T-helper 17 cell (primary cell): ENCODE results near the gene ADAMTS18. TPM values are rescaled to one million over a fixed set of nuclear protein-coding genes. Genes with fewer than 3 reads are reported as not detected.

Experiments used
- ATAC-seq: fragments of 150-1000 bp; cut with Tn5 transposase; 2 replicates; pipeline ENCODE4 v1.10.0; 2021; ENCODE audit warnings: mild to moderate bottlenecking, moderate library complexity
- DNase-seq, 3 donors: peaks; one replicate each; pipeline versions ENCODE4 v3.0.0 to v3.0.0-alpha.2; 2020 to 2021
- H3K9me3 ChIP-seq: one replicate; pipeline ENCODE4 v1.7.0; 2013; ENCODE audit warnings: low read length, mild to moderate bottlenecking; ENCODE audit not compliant: control insufficient read depth, poor library complexity, severe bottlenecking
- H3K27ac Mint-ChIP-seq: one replicate; pipeline ENCODE4 v1.8.0; 2022; ENCODE audit warnings: mild to moderate bottlenecking, moderate library complexity, mixed read lengths
- H3K27me3 Mint-ChIP-seq: one replicate; pipeline ENCODE4 v1.8.0; 2022; ENCODE audit warnings: mixed read lengths
- H3K36me3 Mint-ChIP-seq: one replicate; pipeline ENCODE4 v1.8.0; 2022; ENCODE audit warnings: low read depth, mixed read lengths
- H3K4me1 Mint-ChIP-seq: one replicate; pipeline ENCODE4 v1.8.0; 2022; ENCODE audit warnings: mild to moderate bottlenecking, mixed read lengths
- H3K4me3 Mint-ChIP-seq: one replicate; pipeline ENCODE4 v1.8.0; 2022; ENCODE audit warnings: mild to moderate bottlenecking, moderate library complexity, mixed read lengths
- total RNA-seq, 4 donors: library from RNA in 2 of 4; stranded (reverse) in 2 of 4; gene quantifications; one replicate each; pipeline ENCODE4 v1.2.3 and lab custom pipeline; 2022 to 2026

ADAMTS18 gene
- total RNA-seq, 2 donors from 2014 or later: not detected

DNA sequence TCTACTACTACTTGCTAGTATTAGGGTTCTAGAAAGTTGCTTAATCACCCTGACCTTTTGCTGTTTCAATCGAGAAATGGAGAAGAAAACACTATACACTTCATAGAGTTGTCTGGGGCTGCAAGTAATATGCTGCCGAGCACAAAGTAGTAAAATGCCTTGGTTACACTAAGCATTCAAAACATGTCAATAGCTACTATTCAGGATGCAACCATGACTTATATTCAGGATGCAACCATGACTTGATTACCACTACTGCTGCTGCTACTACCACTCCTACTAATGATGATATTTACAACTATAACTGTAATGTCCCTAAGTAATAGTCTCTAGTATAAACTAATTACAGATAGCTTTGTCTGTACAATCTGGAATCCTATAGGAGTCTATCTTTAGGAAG is 35.3 kb downstream of the ADAMTS18 start:
- ATAC-seq: no peak
- H3K36me3 Mint-ChIP-seq: no peaks in the 10 kb centered on the region
- peaks cover 21% of the 10 kb centered on the region for H3K27me3 Mint-ChIP-seq
- H3K4me1 Mint-ChIP-seq: no peaks in the 10 kb centered on the region
- no peaks in the 10 kb centered on the region for H3K9me3 ChIP-seq
- DNase-seq: no peak
- no peak overlapping the region for H3K4me3 Mint-ChIP-seq
- no peak overlapping the region for H3K27ac Mint-ChIP-seq

DNA sequence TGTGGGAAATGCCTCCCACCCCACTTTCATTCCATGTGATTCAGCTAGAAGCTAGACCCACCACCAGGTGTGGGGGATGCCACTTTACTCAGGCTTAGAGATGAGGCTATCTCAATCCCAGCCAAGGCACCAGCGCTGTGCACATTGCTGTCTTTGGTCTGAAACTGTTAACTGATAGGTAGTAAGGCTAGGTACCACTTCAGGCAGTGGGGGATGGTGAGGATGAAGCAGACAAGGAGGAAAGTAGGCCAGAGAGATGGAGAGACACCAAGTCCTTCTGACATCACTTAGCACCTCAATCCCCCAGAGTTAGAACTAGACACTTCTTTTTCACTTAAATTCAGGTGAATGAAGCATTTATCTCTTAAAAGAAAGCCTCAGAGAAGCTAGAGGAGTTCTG is 35.8 kb downstream of the ADAMTS18 start:
- Mint-ChIP-seq H3K27me3 (peaks cover 21% of the 10 kb centered on the region), H3K4me1 (no peaks in the 10 kb centered on the region), H3K36me3 (no peaks in the 10 kb centered on the region), H3K4me3 (no peak overlapping the region), H3K27ac (no peak overlapping the region)
- no peaks in the 10 kb centered on the region for H3K9me3 ChIP-seq
- ATAC-seq (no peak), DNase-seq (no peak)

- H3K27ac Mint-ChIP-seq: no peak overlapping the region
- no peaks in the 10 kb centered on the region for H3K9me3 ChIP-seq
- H3K4me1 Mint-ChIP-seq: no peaks in the 10 kb centered on the region
- H3K4me3 Mint-ChIP-seq: no peak overlapping the region
- H3K36me3 Mint-ChIP-seq: no peaks in the 10 kb centered on the region
- DNase-seq (no peak), ATAC-seq (no peak)
- H3K27me3 Mint-ChIP-seq: peaks cover 18% of the 10 kb centered on the region
Measured at GRCh38 chr16:77398495-77398894, 36.3 kb downstream of the ADAMTS18 start.

DNA sequence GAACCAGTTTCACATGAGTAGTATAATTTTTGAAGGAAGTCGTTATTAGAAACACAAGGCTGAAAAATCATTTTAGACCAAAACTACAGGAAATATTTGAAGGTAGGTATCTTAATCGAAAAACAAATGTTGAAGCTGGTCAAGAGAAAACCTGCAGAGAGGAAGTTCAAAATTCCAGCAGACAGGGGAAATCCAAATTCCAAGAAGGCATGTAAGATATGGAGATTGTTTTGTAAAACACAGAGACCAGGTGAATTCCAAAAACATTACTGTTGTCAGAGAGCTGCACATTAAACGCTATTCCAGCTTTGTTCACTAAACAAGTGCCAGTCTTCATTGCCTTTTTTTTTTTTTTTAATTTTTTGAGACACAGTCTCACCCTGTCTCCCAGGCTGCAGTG is 38.4 kb downstream of the ADAMTS18 start:
- H3K27ac Mint-ChIP-seq: no peak overlapping the region
- peaks cover 13% of the 10 kb centered on the region for H3K27me3 Mint-ChIP-seq
- no peak for DNase-seq
- no peaks in the 10 kb centered on the region for H3K9me3 ChIP-seq
- no peaks in the 10 kb centered on the region for H3K36me3 Mint-ChIP-seq
- no peaks in the 10 kb centered on the region for H3K4me1 Mint-ChIP-seq
- no peak for ATAC-seq
- no peak overlapping the region for H3K4me3 Mint-ChIP-seq

- Mint-ChIP-seq H3K27me3 (peaks cover 6% of the 10 kb centered on the region), H3K4me1 (no peaks in the 10 kb centered on the region), H3K27ac (no peak overlapping the region), H3K4me3 (no peak overlapping the region), H3K36me3 (no peaks in the 10 kb centered on the region)
- H3K9me3 ChIP-seq: no peaks in the 10 kb centered on the region
- ATAC-seq (no peak), DNase-seq (no peak)
Measured at GRCh38 chr16:77394699-77395098, 40.1 kb downstream of the ADAMTS18 start.

- no peaks in the 10 kb centered on the region for H3K9me3 ChIP-seq
- Mint-ChIP-seq H3K27me3 (peaks cover 4% of the 10 kb centered on the region), H3K27ac (no peak overlapping the region), H3K4me3 (no peak overlapping the region), H3K4me1 (no peaks in the 10 kb centered on the region), H3K36me3 (no peaks in the 10 kb centered on the region)
- no peak for ATAC-seq
- DNase-seq: no peak
Measured at GRCh38 chr16:77393955-77394354, 40.9 kb downstream of the ADAMTS18 start.

DNA sequence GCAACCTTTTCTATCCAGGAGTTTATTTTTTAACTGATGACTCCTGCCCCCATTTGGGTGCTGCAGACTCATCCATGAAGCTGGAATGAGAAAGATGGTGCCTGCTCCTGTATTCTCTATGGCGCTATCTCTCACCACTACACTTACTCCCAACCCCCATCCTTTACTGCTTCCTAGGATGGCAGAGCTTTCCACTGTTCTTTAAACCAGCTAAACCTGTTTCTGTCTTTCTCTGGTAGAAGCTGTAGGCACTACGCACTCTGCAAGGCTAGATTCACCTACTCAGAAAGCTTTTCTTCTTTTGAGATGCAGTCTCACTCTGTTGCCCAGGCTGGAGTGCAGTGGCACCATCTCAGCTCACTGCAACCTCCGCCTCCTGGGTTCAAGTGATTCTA is 47.0 kb downstream of the ADAMTS18 start:
- Mint-ChIP-seq H3K27ac (no peak overlapping the region), H3K27me3 (peaks cover 4% of the 10 kb centered on the region), H3K36me3 (no peaks in the 10 kb centered on the region), H3K4me1 (no peaks in the 10 kb centered on the region), H3K4me3 (no peak overlapping the region)
- ATAC-seq (no peak), DNase-seq (no peak)
- H3K9me3 ChIP-seq: no peaks in the 10 kb centered on the region

DNA sequence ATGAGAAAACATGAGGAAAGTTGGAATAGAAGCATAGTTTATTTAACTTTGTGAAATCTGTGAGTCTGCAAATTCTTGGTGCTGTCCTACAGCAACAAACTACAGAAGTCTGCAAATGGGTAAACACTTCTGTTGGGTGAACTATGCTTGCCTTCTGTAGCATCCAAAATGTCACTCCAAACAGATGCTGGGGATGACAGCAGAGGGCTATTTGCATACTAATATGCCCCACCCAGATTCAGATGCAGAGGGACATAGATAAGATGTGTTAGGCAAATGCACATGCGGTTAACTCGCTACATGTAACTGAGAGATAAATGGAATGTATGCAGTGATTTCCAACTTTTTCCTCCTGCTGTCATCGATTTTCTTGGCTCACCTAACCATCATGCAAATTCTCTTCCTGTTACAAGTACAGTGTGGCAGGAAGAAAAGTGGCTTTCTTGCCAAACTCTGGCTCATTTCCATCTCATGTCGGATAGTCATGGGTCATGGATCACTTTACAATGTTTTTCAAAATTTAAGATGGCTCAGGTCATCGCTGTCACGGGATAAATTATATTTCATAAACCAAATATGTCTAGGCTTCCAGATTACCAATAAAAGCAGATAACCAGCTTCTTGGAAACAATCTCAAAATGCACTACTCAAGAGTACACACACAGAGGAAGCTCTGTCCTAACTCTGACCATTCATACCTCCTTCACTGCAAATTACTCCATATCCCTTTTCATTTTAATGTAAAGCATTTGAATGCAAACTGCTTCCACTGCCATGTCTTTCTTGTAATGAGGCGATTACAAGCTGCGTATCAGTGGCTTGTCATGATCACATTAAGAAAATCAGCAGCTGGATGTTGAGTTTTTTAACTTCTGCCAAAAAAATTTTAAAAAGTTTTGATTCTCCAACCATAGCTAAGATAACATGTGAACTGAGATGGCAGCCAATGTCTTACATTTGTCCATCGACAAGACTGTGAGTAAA is 47.7 kb downstream of the ADAMTS18 start:
- no peaks in the 10 kb centered on the region for H3K9me3 ChIP-seq
- Mint-ChIP-seq H3K27ac (no peak overlapping the region), H3K4me1 (no peaks in the 10 kb centered on the region), H3K27me3 (peaks cover 4% of the 10 kb centered on the region), H3K36me3 (no peaks in the 10 kb centered on the region), H3K4me3 (no peak overlapping the region)
- DNase-seq (no peak), ATAC-seq (no peak)

DNA sequence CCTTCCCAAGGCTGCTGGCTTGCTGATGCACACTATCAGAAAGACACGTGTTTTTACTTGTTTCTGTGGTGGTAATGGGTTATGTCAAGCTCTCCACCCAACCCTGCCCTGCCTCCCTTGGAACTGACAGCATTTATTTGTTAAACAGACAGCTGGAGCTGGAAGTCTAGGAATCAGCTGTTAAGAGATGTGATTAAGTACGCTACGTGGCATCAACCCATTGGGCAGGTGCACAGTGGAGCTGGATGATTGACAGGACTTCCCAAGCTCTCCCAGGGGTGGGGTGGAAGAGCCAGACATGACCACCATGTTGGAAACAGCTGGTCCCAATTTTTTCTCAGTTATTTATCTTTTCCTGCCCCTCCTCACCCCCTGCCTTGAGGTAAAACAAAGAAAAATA is 49.4 kb downstream of the ADAMTS18 start:
- Mint-ChIP-seq H3K36me3 (no peaks in the 10 kb centered on the region), H3K4me1 (no peaks in the 10 kb centered on the region), H3K27ac (no peak overlapping the region), H3K4me3 (no peak overlapping the region), H3K27me3 (peaks cover 4% of the 10 kb centered on the region)
- H3K9me3 ChIP-seq: no peaks in the 10 kb centered on the region
- DNase-seq (no peak), ATAC-seq (no peak)

DNA sequence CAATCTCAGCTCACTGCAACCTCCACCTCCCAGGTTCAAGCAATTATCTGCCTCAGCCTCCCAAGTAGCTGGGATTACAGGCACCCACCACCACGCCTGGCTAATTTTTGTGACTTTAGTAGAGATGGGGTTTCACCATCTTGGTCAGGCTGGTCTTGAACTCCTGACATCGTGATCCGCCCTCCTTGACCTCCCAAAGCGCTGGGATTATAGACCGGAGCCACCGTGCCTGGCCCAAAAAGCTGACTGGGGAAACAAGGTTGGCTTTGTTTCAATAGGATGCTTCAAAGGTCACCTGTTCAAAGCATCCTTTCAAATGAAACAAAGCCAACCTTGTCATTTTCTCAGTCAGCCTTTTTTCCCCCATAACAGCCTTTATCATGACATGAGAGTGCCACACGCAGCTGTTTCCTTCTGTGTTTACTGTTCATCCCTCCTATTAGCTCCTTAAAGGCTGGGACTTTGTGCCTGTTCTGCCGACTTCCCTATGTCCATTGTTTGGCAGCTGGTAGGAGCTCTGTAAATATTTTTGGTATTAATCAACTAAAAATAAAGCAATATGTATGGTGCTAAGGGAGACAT is 51.1 kb downstream of the ADAMTS18 start:
- no peaks in the 10 kb centered on the region for H3K9me3 ChIP-seq
- Mint-ChIP-seq H3K36me3 (no peaks in the 10 kb centered on the region), H3K27me3 (no peaks in the 10 kb centered on the region), H3K27ac (no peak overlapping the region), H3K4me1 (no peaks in the 10 kb centered on the region), H3K4me3 (no peak overlapping the region)
- ATAC-seq: no peak
- no peak for DNase-seq

- no peak overlapping the region for H3K27ac Mint-ChIP-seq
- H3K4me1 Mint-ChIP-seq: no peaks in the 10 kb centered on the region
- no peak overlapping the region for H3K4me3 Mint-ChIP-seq
- H3K27me3 Mint-ChIP-seq: peaks cover 6% of the 10 kb centered on the region
- no peaks in the 10 kb centered on the region for H3K36me3 Mint-ChIP-seq
- no peak for DNase-seq
- ATAC-seq: no peak
- H3K9me3 ChIP-seq: no peaks in the 10 kb centered on the region
Measured at GRCh38 chr16:77376358-77376757, 58.5 kb downstream of the ADAMTS18 start.

DNA sequence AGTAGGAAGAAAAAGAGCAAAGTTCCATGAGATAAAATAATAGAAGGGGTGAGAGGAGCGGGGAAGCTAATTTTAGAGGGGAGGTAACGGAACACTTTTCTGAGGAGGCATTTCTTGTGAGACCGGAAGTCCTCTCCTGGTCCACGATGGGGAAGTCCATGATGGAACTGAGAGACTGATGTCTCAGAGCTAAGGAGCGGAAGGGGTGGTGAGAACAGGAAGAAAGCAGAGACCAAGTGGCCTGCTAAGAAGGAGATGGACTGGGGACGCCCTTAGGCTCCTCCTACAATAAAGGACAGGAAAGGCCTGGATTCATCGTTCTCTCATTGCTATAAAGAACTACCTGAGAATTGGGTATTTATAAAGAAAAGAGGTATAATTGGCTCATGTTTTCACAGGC is 59.4 kb downstream of the ADAMTS18 start:
- DNase-seq (no peak), ATAC-seq (no peak)
- H3K4me1 Mint-ChIP-seq: no peaks in the 10 kb centered on the region
- H3K4me3 Mint-ChIP-seq: no peak overlapping the region
- peaks cover 6% of the 10 kb centered on the region for H3K27me3 Mint-ChIP-seq
- no peaks in the 10 kb centered on the region for H3K9me3 ChIP-seq
- no peak overlapping the region for H3K27ac Mint-ChIP-seq
- no peaks in the 10 kb centered on the region for H3K36me3 Mint-ChIP-seq

DNA sequence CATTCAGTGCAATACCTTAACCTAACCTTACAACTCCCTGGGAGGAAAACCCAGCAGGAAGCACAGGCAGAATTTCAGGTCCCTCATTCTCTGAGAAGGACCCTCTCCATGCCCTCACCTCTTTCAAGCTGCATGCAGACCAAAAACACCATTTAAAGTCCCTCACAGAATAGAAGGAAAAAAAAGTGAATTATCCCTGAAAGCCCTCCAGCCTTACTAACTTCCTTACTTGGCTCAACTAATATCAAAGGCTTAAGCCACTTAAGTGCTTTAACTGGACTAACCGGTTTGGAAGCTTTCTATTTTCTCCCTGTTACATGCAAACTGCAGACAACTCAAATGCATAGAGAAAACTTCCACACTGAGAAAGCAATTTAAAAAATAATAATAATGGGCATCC is 60.5 kb downstream of the ADAMTS18 start:
- no peaks in the 10 kb centered on the region for H3K4me1 Mint-ChIP-seq
- H3K36me3 Mint-ChIP-seq: no peaks in the 10 kb centered on the region
- ATAC-seq (no peak), DNase-seq (no peak)
- no peak overlapping the region for H3K27ac Mint-ChIP-seq
- H3K4me3 Mint-ChIP-seq: no peak overlapping the region
- H3K9me3 ChIP-seq: no peaks in the 10 kb centered on the region
- peaks cover 11% of the 10 kb centered on the region for H3K27me3 Mint-ChIP-seq

DNA sequence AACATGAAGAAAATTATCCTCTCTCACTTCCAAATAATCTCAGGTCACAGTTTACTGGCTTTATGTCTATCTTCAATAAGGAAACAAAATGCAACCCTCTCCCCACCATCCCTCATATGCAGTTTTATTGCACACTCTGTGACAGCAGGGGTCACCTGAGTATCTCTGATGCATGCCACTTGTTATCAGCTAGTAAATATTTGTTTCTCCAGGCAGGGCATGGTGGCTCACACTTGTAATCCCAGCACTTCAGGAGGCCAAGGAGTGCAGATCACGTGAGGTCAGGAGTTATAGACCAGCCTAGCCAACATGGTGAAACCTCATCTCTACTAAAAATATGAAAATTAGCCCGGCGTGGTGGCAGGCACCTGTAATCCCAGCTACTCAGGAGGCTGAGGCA is 61.1 kb downstream of the ADAMTS18 start:
- no peaks in the 10 kb centered on the region for H3K36me3 Mint-ChIP-seq
- no peak overlapping the region for H3K27ac Mint-ChIP-seq
- no peak overlapping the region for H3K4me3 Mint-ChIP-seq
- H3K9me3 ChIP-seq: no peaks in the 10 kb centered on the region
- ATAC-seq (no peak), DNase-seq (no peak)
- H3K27me3 Mint-ChIP-seq: peaks cover 12% of the 10 kb centered on the region
- H3K4me1 Mint-ChIP-seq: no peaks in the 10 kb centered on the region
